GM12878 (cell line): ENCODE data around the gene SDCCAG8. TPM values are rescaled to one million over a fixed set of nuclear protein-coding genes. Genes with fewer than 3 reads are reported as not detected.

ENCODE experiments used
- ATAC-seq: fragments of 200-7000 bp; cut with Tn5 transposase; 3 replicates; pipeline ENCODE4 v1.9.1; 2020; ENCODE audit warnings: mild to moderate bottlenecking, moderate library complexity
- BruUV-seq: library from RNA; stranded (reverse); fragments of 400-500 nt; replicated peaks from 2 replicates; lab custom pipeline; 2021; lab: Mats Ljungman, UMichigan
- CTCF ChIA-PET: fragments of 300-600 bp; sonication (Branson Sonifier 250); formaldehyde crosslinking; extraction: SDS; loops from one replicate; lab custom pipeline; 2021; ENCODE audit warnings: inconsistent platforms; lab: Yijun Ruan, JAX
- POLR2A ChIA-PET: fragments of 350-600 bp; formaldehyde crosslinking; extraction: SDS; loops from one replicate; lab custom pipeline; 2021; ENCODE audit warnings: inconsistent platforms; lab: Charles Lee
- RAD21 ChIA-PET: fragments of 300-600 bp; sonication (Branson Sonifier 250); formaldehyde crosslinking; loops from one replicate; lab custom pipeline; 2023; ENCODE audit warnings: antibody characterized with exemption; ENCODE audit not compliant: unreplicated experiment; lab: Charles Lee
- SMC1A ChIA-PET: fragments of 300-600 bp; sonication (Branson Sonifier 250); formaldehyde crosslinking; loops from one replicate; lab custom pipeline; 2023; ENCODE audit not compliant: unreplicated experiment, uncharacterized antibody; lab: Charles Lee
- DNase-seq: peaks from one replicate; pipeline ENCODE4 v3.0.0-alpha.2; 2011; ENCODE audit warnings: low read depth, low spot score
- FAIRE-seq: peaks from 3 replicates; lab custom pipeline; 2011; peaks lifted over from hg19 to GRCh38; lab: Jason Lieb, UNC
- H2AFZ ChIP-seq: 2 replicates; pipeline ENCODE4 v1.6.0; 2011; ENCODE audit warnings: low read depth, low read length, control low read depth; ENCODE audit not compliant: control insufficient read depth
- H3K27ac ChIP-seq: 2 replicates; pipeline ENCODE4 v1.5.1; 2011; ENCODE audit warnings: control low read depth; ENCODE audit not compliant: control insufficient read depth, insufficient read depth
- H3K27me3 ChIP-seq, 2 experiments: replicated peaks in 1 of 2; 2 replicates each; pipeline versions ENCODE4 v1.6.0 to v1.6.1; 2011; ENCODE audit warnings: low read length in 1 of 2; ENCODE audit not compliant: control insufficient read depth in 2 of 2, insufficient read depth in 2 of 2
- H3K36me3 ChIP-seq, 2 experiments: 2 replicates each; pipeline ENCODE4 v1.5.1; 2011; ENCODE audit warnings: low read length in 1 of 2; ENCODE audit not compliant: control insufficient read depth in 2 of 2, insufficient read depth in 2 of 2
- H3K4me1 ChIP-seq: 2 replicates; pipeline ENCODE4 v1.6.1; 2011; ENCODE audit warnings: mild to moderate bottlenecking, low read length, moderate library complexity, mixed read lengths; ENCODE audit not compliant: control insufficient read depth, insufficient read depth
- H3K4me2 ChIP-seq: 2 replicates; pipeline ENCODE4 v1.6.0; 2011; ENCODE audit warnings: control low read depth; ENCODE audit not compliant: control insufficient read depth, insufficient read depth
- H3K4me3 ChIP-seq: fragments of 200-600 bp; sonication (generic); 2 replicates; pipeline ENCODE4 v1.5.1; 2016
- H3K79me2 ChIP-seq: 2 replicates; pipeline ENCODE4 v1.6.0; 2011; ENCODE audit warnings: low read length; ENCODE audit not compliant: control insufficient read depth, insufficient read depth
- H3K9ac ChIP-seq: 2 replicates; pipeline ENCODE4 v1.8.0; 2011; ENCODE audit warnings: low read length, control low read depth, mixed read lengths; ENCODE audit not compliant: control insufficient read depth, insufficient read depth
- H3K9me3 ChIP-seq: replicated peaks from 3 replicates; pipeline ENCODE4 v1.5.1; 2011; ENCODE audit warnings: mild to moderate bottlenecking, low read length; ENCODE audit not compliant: control insufficient read depth, insufficient read depth
- H4K20me1 ChIP-seq: 2 replicates; pipeline ENCODE4 v1.6.0; 2011; ENCODE audit not compliant: control insufficient read depth, insufficient read depth
- CBX3 ChIP-seq: fragments of 200-600 bp; sonication (generic); IDR thresholded peaks from 2 replicates; pipeline ENCODE4 v1.6.1; 2016; ENCODE audit warnings: low read depth, borderline replicate concordance
- CEBPZ ChIP-seq: fragments of 150-350 bp; IDR thresholded peaks from 2 replicates; pipeline ENCODE4 v1.6.1; 2016; ENCODE audit warnings: low read depth, low read length
- HDGF ChIP-seq: fragments of 450-650 bp; IDR thresholded peaks from 2 replicates; pipeline ENCODE4 v1.6.1; 2016; ENCODE audit warnings: antibody characterized with exemption
- PRDM15 ChIP-seq: fragments of 450-650 bp; formaldehyde crosslinking; IDR thresholded peaks from 2 replicates; pipeline ENCODE4 v1.4.0; 2020; ENCODE audit warnings: mild to moderate bottlenecking, moderate library complexity
- WGBS: methylation state at CpG from one replicate; pipeline ENCODE4 v1.1.6; 2016; ENCODE audit warnings: low lambda C conversion rate; ENCODE audit not compliant: insufficient replicate concordance, insufficient coverage; ENCODE audit errors: missing lambda C conversion rate; 5-methylcytosine and 5-hydroxymethylcytosine counted together
- in situ Hi-C: fragments of 300-500 bp; cut with MboI; formaldehyde crosslinking; loops from 9 replicates; pipeline ENCODE4 v1.14.3; 2018; ENCODE audit warnings: mixed read lengths
- intact Hi-C: fragments of 100-400 bp; cut with micrococcal nuclease; formaldehyde crosslinking; loops from one replicate; pipeline ENCODE4 v1.14.2; 2022; ENCODE audit not compliant: unreplicated experiment
- polyA plus RNA-seq, 11 experiments: library from polyadenylated mRNA; depleted of rRNA in 4 of 11; unstranded in 6 of 11; stranded (reverse) in 5 of 11; fragments of >200 nt; fragmentation: Nextera tagmentation in 4 of 11; fragmentation: Illumina TruSeq in 1 of 11; extraction: Ambion mirVana in 4 of 11; extraction: Trizol in 1 of 11; gene quantifications; 1 replicate in 1 of 11; 2 replicates in 10 of 11; pipeline versions ENCODE4 v1.2.1 to v1.2.3, GENCODE V29; 2011 to 2016; ENCODE audit warnings: inconsistent platforms in 2 of 11, missing spikeins in 2 of 11, low read depth in 1 of 11
- total RNA-seq, 4 experiments: library from RNA; depleted of rRNA in 3 of 4; stranded (reverse); fragments of >200 nt in 3 of 4; fragmentation: Illumina TruSeq in 1 of 4; extraction: Trizol in 1 of 4; gene quantifications; 2 replicates each; pipeline versions ENCODE4 v1.2.1 to v1.2.3, GENCODE V29; 2013 to 2021

Gene SDCCAG8
- total and polyA plus RNA-seq, 10 of the 15 experiments (the other 5 are each of a cell fraction or from before 2014, with no cell fraction given) = 15.0 to 25.6 (median 20.6) TPM

GRCh38 chr1:243266231-243266630 is 10.4 kb downstream of the SDCCAG8 start:
- Histone ChIP-seq H4K20me1 (no peaks in the 10 kb centered on the region), H3K4me3 (no peak overlapping the region), H3K79me2 (no peaks in the 10 kb centered on the region), H3K27ac (no peak overlapping the region), H3K4me2 (no peak overlapping the region), H3K36me3 (no peaks in the 10 kb centered on the region), H3K9ac (no peak overlapping the region), H3K9me3 (no peaks in the 10 kb centered on the region), H2AFZ (no peak overlapping the region), H3K27me3 (no peaks in the 10 kb centered on the region), H3K4me1 (peaks cover 5% of the 10 kb centered on the region)
- ChIA-PET SMC1A (interaction anchor here (0.6 to 1.3 kb wide), 3 partner anchors 9 to 655 kb away, joined by 3 to 6 read pairs (median 4); no protein-coding TSS in a partner anchor), RAD21 (no interaction called here), CTCF (no interaction called here), POLR2A (interaction anchor here (1.7 kb wide), 1 partner anchor 10 kb away, joined by 6 read pairs; the partner anchor contains the start of gene SDCCAG8)
- ATAC-seq = no peak
- in situ Hi-C loops = no loop called here
- no peak for DNase-seq
- FAIRE-seq = no peak
- TF ChIP-seq CBX3 = no peak
- TF ChIP-seq HDGF = no peak
- no peak for TF ChIP-seq CEBPZ
- TF ChIP-seq PRDM15 (CRISPR knock-in tag) = no peak
- intact Hi-C loops = no loop called here
- 100% methylated on average over 3 of the region's 4 CpGs for WGBS
- BruUV-seq = no TSS peak
